Neutrophil (primary cell): ENCODE measurements around the gene C6orf89.

Experiments
- H3K27ac ChIP-seq: fragments of 200-600 bp; sonication (generic); 2 replicates; pipeline ENCODE4 v1.5.1; 2016; ENCODE audit warnings: mild to moderate bottlenecking, moderate library complexity
- H3K27me3 ChIP-seq: fragments of 200-600 bp; sonication (generic); 2 replicates; pipeline ENCODE4 v1.6.0; 2016; ENCODE audit warnings: mild to moderate bottlenecking
- H3K36me3 ChIP-seq: fragments of 200-600 bp; sonication (generic); 2 replicates; pipeline ENCODE4 v1.5.1; 2017
- H3K4me1 ChIP-seq, 2 experiments: fragments of 200-600 bp in 1 of 2; sonication (generic) in 1 of 2; 1 replicate in 1 of 2; 2 replicates in 1 of 2; pipeline versions ENCODE4 v1.5.1 to v1.6.1; 2013 to 2016; ENCODE audit warnings: low read depth in 1 of 2, low read length in 1 of 2, mild to moderate bottlenecking in 1 of 2, moderate library complexity in 1 of 2; ENCODE audit not compliant: control insufficient read depth in 1 of 2, insufficient read depth in 1 of 2
- H3K4me3 ChIP-seq, 2 experiments: fragments of 200-600 bp in 1 of 2; sonication (generic) in 1 of 2; 1 replicate in 1 of 2; 2 replicates in 1 of 2; pipeline ENCODE4 v1.5.1; 2013 to 2016; ENCODE audit warnings: low read depth in 1 of 2, low read length in 1 of 2, mild to moderate bottlenecking in 1 of 2, moderate library complexity in 1 of 2
- H3K9me3 ChIP-seq: fragments of 200-600 bp; sonication (generic); 2 replicates; pipeline ENCODE4 v1.5.1; 2016
- CTCF ChIP-seq: fragments of 200-600 bp; sonication (generic); IDR thresholded peaks from 2 replicates; pipeline ENCODE4 v1.5.1; 2016; ENCODE audit warnings: antibody characterized with exemption

C6orf89 gene

GRCh38 chr6:36871686-36872085, 14.1 kb upstream of the C6orf89 start:
- Histone ChIP-seq H3K4me3 (no peak overlapping the region), H3K4me1 (peaks cover 18 to 19% of the 10 kb centered on the region in 2 experiments), H3K27ac (no peak overlapping the region), H3K36me3 (no peaks in the 10 kb centered on the region), H3K27me3 (no peaks in the 10 kb centered on the region), H3K9me3 (no peaks in the 10 kb centered on the region)
- no peak for TF ChIP-seq CTCF

GRCh38 chr6:36873115-36873514, 12.6 kb upstream of the C6orf89 start:
- Histone ChIP-seq H3K27ac (no peak overlapping the region), H3K4me3 (no peak overlapping the region), H3K27me3 (no peaks in the 10 kb centered on the region), H3K4me1 (peaks cover 18 to 19% of the 10 kb centered on the region in 2 experiments), H3K36me3 (no peaks in the 10 kb centered on the region), H3K9me3 (no peaks in the 10 kb centered on the region)
- TF ChIP-seq CTCF, result no peak

- no peak for TF ChIP-seq CTCF
- Histone ChIP-seq H3K4me1 (peaks cover 18 to 19% of the 10 kb centered on the region in 2 experiments), H3K27me3 (no peaks in the 10 kb centered on the region), H3K9me3 (no peaks in the 10 kb centered on the region), H3K4me3 (peak overlapping the region; percentile 88 to 93), H3K36me3 (no peaks in the 10 kb centered on the region), H3K27ac (peak overlapping the region; percentile 75)
These were observed 11.9 kb upstream of the C6orf89 start for GRCh38 chr6:36873612-36874442.

- no peaks in the 10 kb centered on the region for H3K36me3 ChIP-seq
- peaks cover 18 to 19% of the 10 kb centered on the region in 2 experiments for H3K4me1 ChIP-seq
- H3K4me3 ChIP-seq, result peak within 1 kb of the TSS; percentile 88 to 93
- peak; percentile 51 for TF ChIP-seq CTCF
- H3K27ac ChIP-seq, result peak within 1 kb of the TSS; percentile 75
- H3K27me3 ChIP-seq, result no peaks in the 10 kb centered on the region
- no peaks in the 10 kb centered on the region for H3K9me3 ChIP-seq
These were observed 11.1 kb upstream of the C6orf89 start, which contains the start of gene PPIL1 for GRCh38 chr6:36874443-36875249. TSS of gene PPIL1 (minus strand) at chr6:36874803. CDS start at chr6:36874772, 31 bp downstream.

- Histone ChIP-seq H3K36me3 (no peaks in the 10 kb centered on the region), H3K27me3 (no peaks in the 10 kb centered on the region), H3K27ac (peak overlapping the region; percentile 75), H3K9me3 (no peaks in the 10 kb centered on the region), H3K4me3 (peak overlapping the region; percentile 88 to 93), H3K4me1 (peaks cover 18 to 19% of the 10 kb centered on the region in 2 experiments)
- no peak for TF ChIP-seq CTCF
These were observed 10.5 kb upstream of the C6orf89 start for GRCh38 chr6:36875250-36875633.
